ENCODE results near the gene DCST1. TPM values are rescaled to one million over a fixed set of nuclear protein-coding genes. Genes with fewer than 3 reads are reported as not detected.

The DCST1 gene
- total and polyA plus RNA-seq, 2 donors (not counting 1 experiment from before 2014, with no cell fraction given), result 0.22 TPM; not detected in 1

DNA sequence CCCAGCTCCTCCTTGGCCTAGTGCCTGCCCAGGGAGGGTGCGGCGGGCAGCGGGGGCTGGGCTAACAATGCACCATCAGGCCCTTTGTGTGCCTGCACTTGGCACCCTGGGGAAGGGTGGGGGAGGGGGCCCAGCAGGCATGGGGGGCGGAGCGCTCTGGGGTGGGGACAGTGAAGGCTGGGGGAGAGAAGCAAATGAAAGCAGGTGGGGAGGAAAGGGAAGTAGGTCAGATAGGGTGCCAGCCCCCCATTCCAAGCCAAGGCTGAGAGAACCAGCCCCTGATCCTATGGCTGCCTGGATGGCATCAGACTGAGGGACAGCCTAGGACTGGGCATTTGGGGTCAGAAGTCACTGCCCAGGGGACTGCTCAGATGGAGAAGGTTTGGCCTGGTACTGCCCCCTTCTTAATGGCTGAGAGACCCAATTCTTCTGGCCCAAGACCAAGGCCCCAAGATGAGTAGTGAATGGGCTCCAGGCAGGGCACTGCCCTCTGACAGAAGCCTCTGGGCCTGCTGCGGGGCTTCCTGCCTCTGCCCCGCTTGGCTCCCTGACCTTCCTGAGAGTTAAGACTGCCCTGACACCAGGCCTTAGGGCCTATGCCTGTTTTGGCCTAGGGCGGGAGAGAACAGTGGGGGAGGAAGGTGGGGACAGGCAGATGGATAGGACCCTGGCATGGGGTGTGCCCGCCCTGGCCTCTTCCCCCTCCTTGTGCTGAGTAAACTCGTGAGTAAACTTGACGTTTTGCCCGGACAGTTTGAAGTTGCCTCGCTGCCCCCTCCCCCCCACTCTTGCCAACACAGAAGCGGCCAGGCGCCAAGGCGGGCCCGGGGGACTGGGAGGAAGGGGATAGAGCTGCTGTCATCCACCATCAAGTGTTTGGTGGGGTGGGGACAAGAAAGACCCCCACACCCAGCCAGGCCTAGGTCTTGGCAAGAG is 28.3 kb upstream of the DCST1 start:
- ATAC-seq (ENCODE audit: low read depth), result peak; percentile 1
- H3K4me3 ChIP-seq (ENCODE audit: control extremely low read depth in 1 of 5, extremely low read depth in 1 of 5, insufficient read depth in 1 of 5, low read depth in 2 of 5, low read length in 4 of 5), result peak overlapping the region in 4 of 5 experiments; percentile 84 to 98 (median 93)
- Mint-ChIP-seq H3K4me3 (peak overlapping the region; percentile 90), H3K9me3 (ENCODE audit: insufficient read depth) (no peaks in the 10 kb centered on the region), H3K27me3 (no peaks in the 10 kb centered on the region), H3K4me1 (peaks cover 56% of the 10 kb centered on the region), H3K27ac (peak overlapping the region; percentile 86)
- CTCF ChIA-PET, result interaction anchor here (1.5 to 18.4 kb wide), 4 partner anchors 5 to 50 kb away, joined by 3 to 295 read pairs (median 150); partner anchors contain the start of genes FLAD1, LENEP, PBXIP1 and ZBTB7B
- H3K4me1 ChIP-seq (ENCODE audit: control insufficient read depth in 2 of 2, insufficient read depth in 2 of 2, low read length in 2 of 2), result peaks cover 65 to 67% of the 10 kb centered on the region in 2 donors
- H3K9ac ChIP-seq (ENCODE audit: low read length), result peak overlapping the region; percentile 94
- peak overlapping the region; percentile 80 to 81 for H3K27ac ChIP-seq (ENCODE audit: low read length in 2 of 2)
- H3K27me3 ChIP-seq (replicated peaks in 1 of 4; ENCODE audit: control extremely low read depth in 1 of 4, control insufficient read depth in 3 of 4, insufficient read depth in 4 of 4, low read length in 3 of 4), result no peaks in the 10 kb centered on the region
- peaks cover 73% of the 10 kb centered on the region for H3K79me2 ChIP-seq (ENCODE audit: control insufficient read depth, insufficient read depth, low read length)
- intact Hi-C loops (cut with micrococcal nuclease), result loop anchor here (1.0 kb wide), 1 partner anchor 12 kb away; no protein-coding TSS in a partner anchor
- DNase-seq, result peak; percentile 76
- TF ChIP-seq EZH2 (IDR thresholded peaks at IDR 0.05; ENCODE audit: borderline replicate concordance, insufficient read depth, low read depth, low read length, poor library complexity, severe bottlenecking), result no peak
- peaks cover 0 to 5% of the 10 kb centered on the region in 2 experiments for H3K36me3 ChIP-seq (replicated peaks in 1 of 2; ENCODE audit: control extremely low read depth in 1 of 2, control insufficient read depth in 1 of 2, extremely low read depth in 1 of 2, insufficient read depth in 2 of 2, low read length in 1 of 2)
- H4K20me1 ChIP-seq (ENCODE audit: control insufficient read depth, insufficient read depth, low read length, poor library complexity, severe bottlenecking), result peaks cover 29% of the 10 kb centered on the region
- 64% methylated on average over 7 of the region's 17 CpGs for WGBS (ENCODE audit: insufficient coverage)
- POLR2A ChIA-PET, result interaction anchor here (1.5 to 7.4 kb wide), 2 partner anchors 10 to 31 kb away, joined by 9 to 74 read pairs; partner anchors contain the start of gene CKS1B
- H3K4me2 ChIP-seq (replicated peaks; ENCODE audit: low read depth, low read length, poor library complexity, severe bottlenecking), result peak overlapping the region; percentile 96
- H2AFZ ChIP-seq (ENCODE audit: insufficient read depth, low read depth, low read length, poor library complexity, severe bottlenecking), result no peak overlapping the region
- no peaks in the 10 kb centered on the region for H3K9me3 ChIP-seq (ENCODE audit: control extremely low read depth in 1 of 3, control insufficient read depth in 2 of 3, insufficient read depth in 1 of 3, low read length in 2 of 3)

- peaks cover 78 to 80% of the 10 kb centered on the region in 2 donors for H3K4me1 ChIP-seq (ENCODE audit: control insufficient read depth in 2 of 2, insufficient read depth in 2 of 2, low read length in 2 of 2)
- ChIA-PET POLR2A (interaction anchor here (0.6 to 2.4 kb wide), 3 partner anchors 10 to 164 kb away, joined by 3 to 17 read pairs (median 5); no protein-coding TSS in a partner anchor), CTCF (interaction anchor here (1.4 to 18.4 kb wide), 4 partner anchors 7 to 78 kb away, joined by 3 to 295 read pairs (median 149); partner anchors contain the start of genes FLAD1, LENEP and ZBTB7B)
- H3K27me3 Mint-ChIP-seq, result no peaks in the 10 kb centered on the region
- no peaks in the 10 kb centered on the region for H3K9me3 Mint-ChIP-seq (ENCODE audit: insufficient read depth)
- H3K36me3 ChIP-seq (replicated peaks in 1 of 2; ENCODE audit: control extremely low read depth in 1 of 2, control insufficient read depth in 1 of 2, extremely low read depth in 1 of 2, insufficient read depth in 2 of 2, low read length in 1 of 2), result peaks cover 0 to 10% of the 10 kb centered on the region in 2 experiments
- intact Hi-C loops (cut with micrococcal nuclease), result loop anchor here (1.0 kb wide), 1 partner anchor 11 kb away; no protein-coding TSS in a partner anchor
- H3K4me3 ChIP-seq (ENCODE audit: control extremely low read depth in 1 of 5, extremely low read depth in 1 of 5, insufficient read depth in 1 of 5, low read depth in 2 of 5, low read length in 4 of 5), result peak overlapping the region in 1 of 5 experiments; percentile 23
- no peak for TF ChIP-seq EZH2 (IDR thresholded peaks at IDR 0.05; ENCODE audit: borderline replicate concordance, insufficient read depth, low read depth, low read length, poor library complexity, severe bottlenecking)
- TF ChIP-seq CTCF (IDR thresholded peaks at IDR 0.05), result no peak
- H3K79me2 ChIP-seq (ENCODE audit: control insufficient read depth, insufficient read depth, low read length), result peaks cover 73% of the 10 kb centered on the region
- H3K9ac ChIP-seq (ENCODE audit: low read length), result peak overlapping the region; percentile 29
- H3K4me2 ChIP-seq (replicated peaks; ENCODE audit: low read depth, low read length, poor library complexity, severe bottlenecking), result peak overlapping the region; percentile 96
- peak overlapping the region; percentile 80 to 81 for H3K27ac ChIP-seq (ENCODE audit: low read length in 2 of 2)
- 0% methylated on average over 2 of the region's 2 CpGs for WGBS (ENCODE audit: insufficient coverage)
- H3K27me3 ChIP-seq (replicated peaks in 1 of 4; ENCODE audit: control extremely low read depth in 1 of 4, control insufficient read depth in 3 of 4, insufficient read depth in 4 of 4, low read length in 3 of 4), result no peaks in the 10 kb centered on the region
- H3K4me1 Mint-ChIP-seq, result peaks cover 65% of the 10 kb centered on the region
- peak overlapping the region; percentile 67 for H3K4me3 Mint-ChIP-seq
- H2AFZ ChIP-seq (ENCODE audit: insufficient read depth, low read depth, low read length, poor library complexity, severe bottlenecking), result no peak overlapping the region
- DNase-seq (peak; percentile 79), ATAC-seq (ENCODE audit: low read depth) (peak; percentile 14)
- no peaks in the 10 kb centered on the region for H3K9me3 ChIP-seq (ENCODE audit: control extremely low read depth in 1 of 3, control insufficient read depth in 2 of 3, insufficient read depth in 1 of 3, low read length in 2 of 3)
- peaks cover 29% of the 10 kb centered on the region for H4K20me1 ChIP-seq (ENCODE audit: control insufficient read depth, insufficient read depth, low read length, poor library complexity, severe bottlenecking)
- peak overlapping the region; percentile 86 for H3K27ac Mint-ChIP-seq
Measured at GRCh38 chr1:155006601-155007101, 27.0 kb upstream of the DCST1 start.

Data from B cell (primary cell).